IPS DF 6.9 (cell line): Measurements from ENCODE around the gene IDH3A.

Experiments used
- DNase-seq: peaks from one replicate; pipeline ENCODE4 v3.0.0-alpha.2; 2013; ENCODE audit warnings: low read depth, low spot score
- H3K27ac ChIP-seq: one replicate; pipeline ENCODE4 v1.5.1; 2013; ENCODE audit warnings: low read length, control low read depth
- H3K27me3 ChIP-seq: 2 replicates; pipeline ENCODE4 v1.6.1; 2013; ENCODE audit warnings: mild to moderate bottlenecking, low read length; ENCODE audit not compliant: control insufficient read depth, insufficient read depth
- H3K36me3 ChIP-seq: 2 replicates; pipeline ENCODE4 v1.6.1; 2013; ENCODE audit warnings: low read length; ENCODE audit not compliant: control insufficient read depth, insufficient read depth
- H3K4me1 ChIP-seq: 2 replicates; pipeline ENCODE4 v1.6.1; 2013; ENCODE audit warnings: low read length; ENCODE audit not compliant: control insufficient read depth, insufficient read depth
- H3K4me3 ChIP-seq: 2 replicates; pipeline ENCODE4 v1.5.1; 2013; ENCODE audit warnings: mild to moderate bottlenecking, low read length
- H3K9me3 ChIP-seq: 2 replicates; pipeline ENCODE4 v1.6.1; 2013; ENCODE audit warnings: low read length, inconsistent platforms; ENCODE audit not compliant: control insufficient read depth, insufficient read depth
- WGBS: extraction: QIAGEN DNeasy Blood & Tissue Kit; methylation state at CpG from one replicate; pipeline ENCODE4 v1.1.7; 2013; ENCODE audit warnings: mixed read lengths, missing lambda C conversion rate; ENCODE audit not compliant: insufficient read length, insufficient coverage; 5-methylcytosine and 5-hydroxymethylcytosine counted together

The IDH3A gene

GRCh38 chr15:78209646-78210348 lies 60.6 kb downstream of the IDH3A start:
- no peaks in the 10 kb centered on the region; the same call in 1 of the 2 replicates for H3K4me1 ChIP-seq
- no CpG with 5 or more reads among the region's 9 CpGs for WGBS

GRCh38 chr15:78210349-78210717 lies 61.2 kb downstream of the IDH3A start:
- WGBS: no CpG with 5 or more reads among the region's 5 CpGs
- H3K4me3 ChIP-seq: no peak overlapping the region

More at GRCh38 chr15:78209646-78210348, 60.6 kb downstream of the IDH3A start:
- H3K27me3 ChIP-seq: no peaks in the 10 kb centered on the region
- H3K4me3 ChIP-seq: no peak overlapping the region
- no peaks in the 10 kb centered on the region for H3K36me3 ChIP-seq
- H3K9me3 ChIP-seq: no peaks in the 10 kb centered on the region
- no peak overlapping the region for H3K27ac ChIP-seq
- no peak for DNase-seq

GRCh38 chr15:78211189-78211921 lies 62.2 kb downstream of the IDH3A start:
- Histone ChIP-seq H3K4me1 (no peaks in the 10 kb centered on the region; the same call in 1 of the 2 replicates), H3K9me3 (no peaks in the 10 kb centered on the region), H3K27me3 (no peaks in the 10 kb centered on the region), H3K4me3 (no peak overlapping the region), H3K36me3 (no peaks in the 10 kb centered on the region), H3K27ac (no peak overlapping the region)
- no CpG with 5 or more reads among the region's 12 CpGs for WGBS
- no peak for DNase-seq

More at GRCh38 chr15:78210349-78210717, 61.2 kb downstream of the IDH3A start:
- H3K27ac ChIP-seq: no peak overlapping the region
- H3K9me3 ChIP-seq: no peaks in the 10 kb centered on the region
- no peaks in the 10 kb centered on the region for H3K27me3 ChIP-seq
- no peaks in the 10 kb centered on the region for H3K36me3 ChIP-seq
- DNase-seq: no peak
- H3K4me1 ChIP-seq: no peaks in the 10 kb centered on the region; the same call in 1 of the 2 replicates

DNA sequence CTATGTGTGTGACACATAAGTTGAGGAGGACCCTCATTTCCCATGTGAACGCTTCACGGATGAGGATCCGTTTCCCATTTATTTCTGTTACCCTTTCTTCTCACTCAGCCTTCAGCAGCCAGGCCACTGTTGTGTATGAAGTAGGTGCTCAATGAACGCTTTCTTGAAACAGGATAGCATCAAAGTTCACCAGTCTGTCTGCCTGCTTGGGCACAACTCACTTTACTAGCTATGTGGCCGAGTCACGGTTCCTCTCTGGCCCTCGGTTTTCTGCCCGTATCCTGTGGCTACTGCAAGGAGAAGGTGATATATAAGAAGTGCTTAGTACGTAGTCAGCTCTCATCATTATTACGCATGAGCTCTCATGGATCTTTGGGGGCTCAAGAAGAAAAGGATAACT lies 62.8 kb downstream of the IDH3A start:
- no peaks in the 10 kb centered on the region for H3K27me3 ChIP-seq
- DNase-seq: no peak
- H3K9me3 ChIP-seq: no peaks in the 10 kb centered on the region
- no peaks in the 10 kb centered on the region for H3K36me3 ChIP-seq
- H3K4me3 ChIP-seq: no peak overlapping the region
- no peak overlapping the region for H3K27ac ChIP-seq
- H3K4me1 ChIP-seq: no peaks in the 10 kb centered on the region; the same call in 1 of the 2 replicates
- no CpG with 5 or more reads among the region's 10 CpGs for WGBS

- no peak overlapping the region for H3K27ac ChIP-seq
- no peak for DNase-seq
- no peaks in the 10 kb centered on the region for H3K36me3 ChIP-seq
- H3K4me3 ChIP-seq: no peak overlapping the region
- no peaks in the 10 kb centered on the region for H3K9me3 ChIP-seq
- no peaks in the 10 kb centered on the region; the same call in 1 of the 2 replicates for H3K4me1 ChIP-seq
- no CpG with 5 or more reads among the region's 17 CpGs for WGBS
- H3K27me3 ChIP-seq: no peaks in the 10 kb centered on the region
Observed at GRCh38 chr15:78212546-78213424, 63.6 kb downstream of the IDH3A start.

GRCh38 chr15:78213425-78213750 lies 64.2 kb downstream of the IDH3A start:
- no peak overlapping the region for H3K27ac ChIP-seq
- no CpG with 5 or more reads among the region's 6 CpGs for WGBS
- DNase-seq: no peak
- H3K4me1 ChIP-seq: no peaks in the 10 kb centered on the region; the same call in 1 of the 2 replicates
- no peak overlapping the region for H3K4me3 ChIP-seq
- H3K9me3 ChIP-seq: no peaks in the 10 kb centered on the region
- H3K27me3 ChIP-seq: no peaks in the 10 kb centered on the region
- no peaks in the 10 kb centered on the region for H3K36me3 ChIP-seq

DNA sequence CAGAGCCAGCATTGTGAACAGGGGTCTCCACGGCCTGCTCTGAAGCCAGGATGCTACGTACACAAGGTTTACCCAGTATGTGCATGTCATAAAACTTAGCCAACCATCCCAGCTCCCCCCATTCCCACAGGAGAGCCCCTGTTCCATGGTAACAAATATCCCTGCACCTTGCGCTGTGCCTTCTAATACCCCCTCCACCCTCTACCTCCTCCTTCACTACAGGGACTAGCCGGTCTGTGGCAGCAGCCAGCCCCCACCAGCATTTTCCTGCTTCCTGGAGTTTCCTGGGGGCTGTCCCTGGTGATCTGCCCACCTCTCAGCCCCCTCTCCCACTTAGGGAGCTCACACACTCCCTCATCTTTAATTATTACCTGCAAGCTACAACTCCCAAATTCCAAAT lies 64.8 kb downstream of the IDH3A start:
- no peak for DNase-seq
- no CpG with 5 or more reads among the region's 4 CpGs for WGBS
- Histone ChIP-seq H3K36me3 (no peaks in the 10 kb centered on the region), H3K4me3 (no peak overlapping the region), H3K27me3 (no peaks in the 10 kb centered on the region), H3K27ac (no peak overlapping the region), H3K9me3 (no peaks in the 10 kb centered on the region), H3K4me1 (no peaks in the 10 kb centered on the region; the same call in 1 of the 2 replicates)

- no CpG with 5 or more reads among the region's 7 CpGs for WGBS
- no peak for DNase-seq
- no peaks in the 10 kb centered on the region for H3K9me3 ChIP-seq
- no peak overlapping the region for H3K4me3 ChIP-seq
- H3K36me3 ChIP-seq: no peaks in the 10 kb centered on the region
- no peaks in the 10 kb centered on the region for H3K27me3 ChIP-seq
- no peaks in the 10 kb centered on the region; the same call in 1 of the 2 replicates for H3K4me1 ChIP-seq
- no peak overlapping the region for H3K27ac ChIP-seq
Observed at GRCh38 chr15:78216276-78217104, 67.3 kb downstream of the IDH3A start.

DNA sequence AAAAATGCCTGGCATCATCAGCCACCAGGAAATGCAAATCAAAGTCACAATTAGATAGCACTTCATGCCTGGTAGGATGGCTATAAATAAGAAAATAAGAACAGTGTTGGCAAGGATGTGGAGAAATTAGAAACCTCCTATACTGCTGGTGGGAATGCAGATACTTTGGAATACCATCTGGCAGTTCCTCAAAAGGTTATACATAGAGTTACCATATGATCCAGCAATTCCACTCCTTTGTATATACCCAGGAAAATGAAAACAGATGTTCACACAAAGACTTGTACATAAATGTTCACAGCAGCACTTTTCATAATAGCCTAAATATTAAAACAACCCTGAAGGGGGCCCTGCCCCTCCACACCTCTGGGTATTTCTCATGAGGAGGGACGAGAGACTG lies 71.6 kb downstream of the IDH3A start:
- DNase-seq: no peak
- no CpG with 5 or more reads among the region's 1 CpG for WGBS
- H3K27me3 ChIP-seq: no peaks in the 10 kb centered on the region
- no peaks in the 10 kb centered on the region for H3K9me3 ChIP-seq
- H3K4me1 ChIP-seq: no peaks in the 10 kb centered on the region
- H3K36me3 ChIP-seq: no peaks in the 10 kb centered on the region
- no peak overlapping the region for H3K27ac ChIP-seq
- H3K4me3 ChIP-seq: no peak overlapping the region
